HCT116 (cell line): ENCODE data around the gene SYNGR1. TPM values are rescaled to one million over a fixed set of nuclear protein-coding genes. Genes with fewer than 3 reads are reported as not detected.

Experiments used
- ATAC-seq: fragments of 200-7000 bp; cut with Tn5 transposase; 2 replicates; pipeline ENCODE4 v1.9.1; 2020; ENCODE audit warnings: mild to moderate bottlenecking, moderate library complexity
- BruUV-seq: library from RNA; stranded (reverse); fragments of 400-500 nt; replicated peaks from 2 replicates; lab custom pipeline; 2021; lab: Mats Ljungman, UMichigan
- CTCF ChIA-PET: fragments of 300-600 bp; sonication (Branson Sonifier 250); formaldehyde crosslinking; loops from one replicate; lab custom pipeline; 2021; ENCODE audit warnings: antibody characterized with exemption; lab: Charles Lee
- POLR2A ChIA-PET: fragments of 300-600, 350-600 bp; sonication (Branson Sonifier 250); formaldehyde crosslinking; loops from one replicate; lab custom pipeline; 2021; ENCODE audit warnings: antibody characterized with exemption; lab: Charles Lee
- RAD21 ChIA-PET, 2 experiments: fragments of 300-600 bp; sonication (Branson Sonifier 250); formaldehyde crosslinking; loops; one replicate each; lab custom pipeline; 2023; ENCODE audit warnings: low total read pairs in 2 of 2; ENCODE audit not compliant: uncharacterized antibody in 2 of 2, unreplicated experiment in 2 of 2, low non-redundant PET in 1 of 2; lab: Charles Lee
- DNase-seq: peaks from one replicate; pipeline ENCODE4 v3.0.0-alpha.2; 2010; ENCODE audit warnings: low read depth, low spot score
- H2AFZ ChIP-seq: fragments of 200-600 bp; shearing (Covaris generic), sonication (generic); 2 replicates; pipeline ENCODE4 v1.6.1; 2017; ENCODE audit warnings: low read depth, mixed run types, mixed read lengths, antibody characterized with exemption, low read length; ENCODE audit not compliant: poor library complexity, severe bottlenecking
- H3K27ac ChIP-seq: 2 replicates; pipeline ENCODE4 v1.5.1; 2012; ENCODE audit warnings: low read depth, low read length
- H3K27me3 ChIP-seq: fragments of 200-600 bp; sonication (generic); 2 replicates; pipeline ENCODE4 v1.6.1; 2016; ENCODE audit warnings: mixed run types, low read length, mixed read lengths; ENCODE audit not compliant: insufficient read depth
- H3K36me3 ChIP-seq, 2 experiments: fragments of 200-500 bp in 1 of 2; fragments of 200-600 bp in 1 of 2; sonication (Bioruptor generic) in 1 of 2; sonication (generic) in 1 of 2; 2 replicates each; pipeline versions ENCODE4 v1.5.1 to v1.6.1; 2014 to 2016; ENCODE audit warnings: low read length in 2 of 2, inconsistent platforms in 1 of 2, mixed read lengths in 1 of 2, mixed run types in 1 of 2; ENCODE audit not compliant: insufficient read depth in 2 of 2, control insufficient read depth in 1 of 2
- H3K4me1 ChIP-seq, 2 experiments: fragments of 200-600 bp in 1 of 2; sonication (generic) in 1 of 2; 2 replicates each; pipeline versions ENCODE4 v1.5.1 to v1.6.1; 2012 to 2017; ENCODE audit warnings: low read length in 2 of 2, inconsistent platforms in 1 of 2, mild to moderate bottlenecking in 1 of 2, mixed read lengths in 1 of 2, mixed run types in 1 of 2, moderate library complexity in 1 of 2; ENCODE audit not compliant: insufficient read depth in 2 of 2, control insufficient read depth in 1 of 2
- H3K4me2 ChIP-seq: fragments of 200-600 bp; sonication (generic); 2 replicates; pipeline ENCODE4 v1.6.1; 2017; ENCODE audit warnings: mixed run types, low read length, mixed read lengths
- H3K4me3 ChIP-seq, 2 experiments: fragments of 200-600 bp in 1 of 2; sonication (generic) in 1 of 2; replicated peaks in 1 of 2; 2 replicates each; pipeline ENCODE4 v1.5.1; 2011 to 2016; ENCODE audit warnings: low read length in 2 of 2, control low read depth in 1 of 2, low read depth in 1 of 2, mild to moderate bottlenecking in 1 of 2, mixed read lengths in 1 of 2, mixed run types in 1 of 2
- H3K79me2 ChIP-seq: fragments of 200-600 bp; sonication (generic); 2 replicates; pipeline ENCODE4 v1.6.1; 2017; ENCODE audit warnings: mild to moderate bottlenecking, mixed run types, low read length, moderate library complexity, mixed read lengths; ENCODE audit not compliant: insufficient read depth
- H3K9ac ChIP-seq: fragments of 200-600 bp; sonication (generic); 2 replicates; pipeline ENCODE4 v1.6.1; 2016; ENCODE audit warnings: low read length, mixed read lengths
- H3K9me2 ChIP-seq: fragments of 200-600 bp; sonication (generic), shearing (Covaris generic); 2 replicates; pipeline ENCODE4 v1.6.1; 2017; ENCODE audit warnings: mixed run types, mild to moderate bottlenecking, moderate library complexity; ENCODE audit not compliant: insufficient read depth
- H3K9me3 ChIP-seq, 2 experiments: fragments of 200-500 bp in 1 of 2; fragments of 200-600 bp in 1 of 2; sonication (Bioruptor generic) in 1 of 2; sonication (generic) in 1 of 2; 2 replicates each; pipeline ENCODE4 v1.6.1; 2014 to 2017; ENCODE audit warnings: low read length in 2 of 2, mixed read lengths in 2 of 2, inconsistent platforms in 1 of 2, low read depth in 1 of 2, mild to moderate bottlenecking in 1 of 2, mixed run types in 1 of 2, moderate library complexity in 1 of 2; ENCODE audit not compliant: control insufficient read depth in 1 of 2, insufficient read depth in 1 of 2
- H4K20me1 ChIP-seq: fragments of 200-600 bp; sonication (generic), shearing (Covaris generic); 2 replicates; pipeline ENCODE4 v1.6.1; 2017; ENCODE audit warnings: mixed run types, mild to moderate bottlenecking, moderate library complexity; ENCODE audit not compliant: insufficient read depth
- CBX3 ChIP-seq: IDR thresholded peaks from 2 replicates; pipeline ENCODE4 v1.6.1; 2012; ENCODE audit warnings: low read depth
- CEBPB ChIP-seq: IDR thresholded peaks from 2 replicates; pipeline ENCODE4 v1.6.1; 2012; ENCODE audit warnings: low read depth
- EGR1 ChIP-seq: IDR thresholded peaks from 2 replicates; pipeline ENCODE4 v1.6.1; 2012; ENCODE audit warnings: low read depth
- EZH2 ChIP-seq: fragments of 200-600 bp; sonication (generic); IDR thresholded peaks from 2 replicates; pipeline ENCODE4 v1.6.1; 2017; ENCODE audit warnings: antibody characterized with exemption, mixed run types
- EZH2phosphoT487 ChIP-seq: fragments of 200-600 bp; IDR thresholded peaks from 2 replicates; pipeline ENCODE4 v1.6.1; 2018; ENCODE audit warnings: antibody characterized with exemption, borderline replicate concordance
- JUND ChIP-seq: IDR thresholded peaks from 2 replicates; pipeline ENCODE4 v1.6.1; 2012
- POLR2A ChIP-seq: IDR thresholded peaks from 2 replicates; pipeline ENCODE4 v1.7.0; 2011; ENCODE audit warnings: borderline replicate concordance; ENCODE audit not compliant: insufficient read depth, insufficient read length; ENCODE audit errors: extremely low read depth
- POLR2AphosphoS5 ChIP-seq: IDR thresholded peaks from 2 replicates; pipeline ENCODE4 v1.6.1; 2011; ENCODE audit warnings: mild to moderate bottlenecking, low read depth, low read length, moderate library complexity
- SIN3A ChIP-seq: IDR thresholded peaks from 2 replicates; pipeline ENCODE4 v1.6.1; 2012; ENCODE audit warnings: low read depth
- SP1 ChIP-seq: IDR thresholded peaks from 2 replicates; pipeline ENCODE4 v1.6.1; 2012; ENCODE audit warnings: low read depth
- SRF ChIP-seq: IDR thresholded peaks from 2 replicates; pipeline ENCODE4 v1.6.1; 2012; ENCODE audit warnings: low read depth
- TCF7L2 ChIP-seq: IDR thresholded peaks from 2 replicates; pipeline ENCODE4 v1.7.0; 2011; ENCODE audit warnings: borderline replicate concordance, inconsistent platforms; ENCODE audit not compliant: insufficient read depth, insufficient read length; ENCODE audit errors: extremely low read depth
- ZNF274 ChIP-seq: fragments of 200-500 bp; sonication (Bioruptor generic); IDR thresholded peaks from 2 replicates; pipeline ENCODE4 v1.6.1; 2014; ENCODE audit warnings: mild to moderate bottlenecking, low read depth, low read length, inconsistent platforms
- intact Hi-C: fragments of 100-400 bp; cut with micrococcal nuclease; formaldehyde crosslinking; loops from 2 replicates; pipeline ENCODE4 v1.10.0; 2022
- total RNA-seq: library from RNA; stranded (reverse); gene quantifications from one replicate; pipeline ENCODE4 v1.2.1, GENCODE V29; 2021; ENCODE audit not compliant: unreplicated experiment
- TF ChIP-seq, protein P1 (sequence below): IDR thresholded peaks from 2 replicates; pipeline ENCODE4 v1.6.1; 2012
- TF ChIP-seq, protein P2 (sequence below): IDR thresholded peaks from 2 replicates; pipeline ENCODE4 v1.6.1; 2012; ENCODE audit warnings: low read depth
- TF ChIP-seq, protein P3 (sequence below), 3 experiments: fragments of 200-600 bp in 1 of 3; sonication (generic) in 1 of 3; IDR thresholded peaks in 2 of 3; conservative IDR thresholded peaks in 1 of 3; 2 replicates each; pipeline ENCODE4 v1.5.1; 2012 to 2017; ENCODE audit warnings: low read depth in 2 of 3, low read length in 2 of 3, antibody characterized with exemption in 1 of 3, borderline replicate concordance in 1 of 3, control low read depth in 1 of 3, mild to moderate bottlenecking in 1 of 3, mixed read lengths in 1 of 3, mixed run types in 1 of 3, moderate library complexity in 1 of 3; ENCODE audit not compliant: insufficient read depth in 1 of 3

SYNGR1 gene
- total RNA-seq, 1 experiment from 2014 or later = 20.7 TPM

DNA sequence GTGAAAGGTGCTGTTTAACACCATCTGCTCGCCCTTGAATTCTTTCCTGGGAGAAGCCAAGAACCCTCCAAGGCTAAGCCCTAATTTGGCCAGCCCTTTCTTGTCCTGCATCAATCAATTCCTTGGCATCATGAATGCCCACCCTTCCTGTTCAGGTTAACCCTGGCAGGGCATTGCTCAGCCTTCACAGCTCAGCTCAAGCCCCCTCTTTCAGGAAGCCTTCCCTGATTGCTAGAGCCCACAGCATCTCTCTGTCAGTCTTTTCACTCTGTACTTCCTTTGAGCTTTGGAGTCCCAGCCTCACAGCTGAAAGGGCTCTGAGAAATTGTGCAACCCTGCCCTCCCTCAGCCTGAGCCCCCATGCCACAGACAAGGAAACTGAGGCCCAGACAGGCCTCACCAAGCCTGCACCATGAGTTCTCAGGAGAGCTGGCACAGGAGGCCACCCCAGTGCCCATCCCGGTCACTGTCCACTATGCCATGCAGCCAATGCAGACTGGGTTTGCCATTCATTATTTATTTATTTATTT, 47.3 kb upstream of the SYNGR1 start:
- Histone ChIP-seq H3K4me3 (no peak overlapping the region), H3K27ac (no peak overlapping the region), H4K20me1 (no peaks in the 10 kb centered on the region), H2AFZ (no peak overlapping the region), H3K79me2 (no peaks in the 10 kb centered on the region), H3K27me3 (no peaks in the 10 kb centered on the region), H3K4me1 (peaks cover 39 to 57% of the 10 kb centered on the region in 2 experiments), H3K9me3 (no peaks in the 10 kb centered on the region), H3K4me2 (no peak overlapping the region), H3K9ac (no peak overlapping the region), H3K9me2 (no peaks in the 10 kb centered on the region), H3K36me3 (no peaks in the 10 kb centered on the region)
- ChIA-PET RAD21 (no interaction called here), POLR2A (interaction anchor here (0.6 to 3.1 kb wide), 6 partner anchors 13 to 63 kb away, joined by 3 to 17 read pairs (median 6); partner anchors contain the start of genes PDGFB and RPL3), CTCF (interaction anchor here (1.0 to 1.2 kb wide), 3 partner anchors 9 to 12 kb away, joined by 3 to 6 read pairs (median 3); no protein-coding TSS in a partner anchor)
- DNase-seq (no peak), ATAC-seq (no peak)
- intact Hi-C loops = no loop called here
- BruUV-seq = no TSS peak
- no peak for TF ChIP-seq EGR1
- TF ChIP-seq SRF = no peak
- no peak for TF ChIP-seq SIN3A
- no peak for TF ChIP-seq SP1
- no peak for TF ChIP-seq CEBPB
- TF ChIP-seq, protein P1, sequence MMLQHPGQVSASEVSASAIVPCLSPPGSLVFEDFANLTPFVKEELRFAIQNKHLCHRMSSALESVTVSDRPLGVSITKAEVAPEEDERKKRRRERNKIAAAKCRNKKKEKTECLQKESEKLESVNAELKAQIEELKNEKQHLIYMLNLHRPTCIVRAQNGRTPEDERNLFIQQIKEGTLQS = no peak
- no peak for TF ChIP-seq TCF7L2
- no peak for TF ChIP-seq ZNF274
- TF ChIP-seq POLR2AphosphoS5 = no peak
- TF ChIP-seq CBX3 = no peak
- TF ChIP-seq, protein P2, sequence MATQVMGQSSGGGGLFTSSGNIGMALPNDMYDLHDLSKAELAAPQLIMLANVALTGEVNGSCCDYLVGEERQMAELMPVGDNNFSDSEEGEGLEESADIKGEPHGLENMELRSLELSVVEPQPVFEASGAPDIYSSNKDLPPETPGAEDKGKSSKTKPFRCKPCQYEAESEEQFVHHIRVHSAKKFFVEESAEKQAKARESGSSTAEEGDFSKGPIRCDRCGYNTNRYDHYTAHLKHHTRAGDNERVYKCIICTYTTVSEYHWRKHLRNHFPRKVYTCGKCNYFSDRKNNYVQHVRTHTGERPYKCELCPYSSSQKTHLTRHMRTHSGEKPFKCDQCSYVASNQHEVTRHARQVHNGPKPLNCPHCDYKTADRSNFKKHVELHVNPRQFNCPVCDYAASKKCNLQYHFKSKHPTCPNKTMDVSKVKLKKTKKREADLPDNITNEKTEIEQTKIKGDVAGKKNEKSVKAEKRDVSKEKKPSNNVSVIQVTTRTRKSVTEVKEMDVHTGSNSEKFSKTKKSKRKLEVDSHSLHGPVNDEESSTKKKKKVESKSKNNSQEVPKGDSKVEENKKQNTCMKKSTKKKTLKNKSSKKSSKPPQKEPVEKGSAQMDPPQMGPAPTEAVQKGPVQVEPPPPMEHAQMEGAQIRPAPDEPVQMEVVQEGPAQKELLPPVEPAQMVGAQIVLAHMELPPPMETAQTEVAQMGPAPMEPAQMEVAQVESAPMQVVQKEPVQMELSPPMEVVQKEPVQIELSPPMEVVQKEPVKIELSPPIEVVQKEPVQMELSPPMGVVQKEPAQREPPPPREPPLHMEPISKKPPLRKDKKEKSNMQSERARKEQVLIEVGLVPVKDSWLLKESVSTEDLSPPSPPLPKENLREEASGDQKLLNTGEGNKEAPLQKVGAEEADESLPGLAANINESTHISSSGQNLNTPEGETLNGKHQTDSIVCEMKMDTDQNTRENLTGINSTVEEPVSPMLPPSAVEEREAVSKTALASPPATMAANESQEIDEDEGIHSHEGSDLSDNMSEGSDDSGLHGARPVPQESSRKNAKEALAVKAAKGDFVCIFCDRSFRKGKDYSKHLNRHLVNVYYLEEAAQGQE = no peak
- no peak for TF ChIP-seq EZH2
- no peak for TF ChIP-seq JUND
- TF ChIP-seq EZH2phosphoT487 = no peak
- no peak for TF ChIP-seq POLR2A
- TF ChIP-seq, protein P3, sequence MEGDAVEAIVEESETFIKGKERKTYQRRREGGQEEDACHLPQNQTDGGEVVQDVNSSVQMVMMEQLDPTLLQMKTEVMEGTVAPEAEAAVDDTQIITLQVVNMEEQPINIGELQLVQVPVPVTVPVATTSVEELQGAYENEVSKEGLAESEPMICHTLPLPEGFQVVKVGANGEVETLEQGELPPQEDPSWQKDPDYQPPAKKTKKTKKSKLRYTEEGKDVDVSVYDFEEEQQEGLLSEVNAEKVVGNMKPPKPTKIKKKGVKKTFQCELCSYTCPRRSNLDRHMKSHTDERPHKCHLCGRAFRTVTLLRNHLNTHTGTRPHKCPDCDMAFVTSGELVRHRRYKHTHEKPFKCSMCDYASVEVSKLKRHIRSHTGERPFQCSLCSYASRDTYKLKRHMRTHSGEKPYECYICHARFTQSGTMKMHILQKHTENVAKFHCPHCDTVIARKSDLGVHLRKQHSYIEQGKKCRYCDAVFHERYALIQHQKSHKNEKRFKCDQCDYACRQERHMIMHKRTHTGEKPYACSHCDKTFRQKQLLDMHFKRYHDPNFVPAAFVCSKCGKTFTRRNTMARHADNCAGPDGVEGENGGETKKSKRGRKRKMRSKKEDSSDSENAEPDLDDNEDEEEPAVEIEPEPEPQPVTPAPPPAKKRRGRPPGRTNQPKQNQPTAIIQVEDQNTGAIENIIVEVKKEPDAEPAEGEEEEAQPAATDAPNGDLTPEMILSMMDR (IDR thresholded peaks at IDR 0.05 in 2 of 3, conservative IDR thresholded peaks at IDR 0.05 in 1 of 3; ENCODE audit: borderline replicate concordance in 1 of 3, insufficient read depth in 1 of 3, low read depth in 2 of 3, low read length in 2 of 3) = no peak
